Vagina (tissue), 2 donors: ENCODE data around the gene MBD6. TPM values are rescaled to one million over a fixed set of nuclear protein-coding genes. Genes with fewer than 3 reads are reported as not detected.

Experiments
- DNase-seq, 2 donors: peaks; one replicate each; pipeline ENCODE4 v3.0.0-alpha.2; 2017; ENCODE audit errors: extremely low spot score in 2 of 2
- H3K27ac ChIP-seq: fragments of 200-600 bp; sonication (generic); one replicate; pipeline ENCODE4 v1.5.1; 2019
- H3K27me3 ChIP-seq: fragments of 200-600 bp; sonication (generic); one replicate; pipeline ENCODE4 v1.5.1; 2019
- H3K36me3 ChIP-seq, 2 donors: fragments of 200-600 bp; sonication (generic); one replicate each; pipeline ENCODE4 v1.5.1; 2017 to 2019
- H3K4me1 ChIP-seq: fragments of 200-600 bp; sonication (generic); one replicate; pipeline ENCODE4 v1.5.1; 2019
- H3K4me3 ChIP-seq, 2 donors: fragments of 200-600 bp; sonication (generic); 1 replicate in 1 of 2; 2 replicates in 1 of 2; pipeline ENCODE4 v1.5.1; 2016 to 2019
- H3K9me3 ChIP-seq: fragments of 200-600 bp; sonication (generic); one replicate; pipeline ENCODE4 v1.5.1; 2019
- POLR2A ChIP-seq, 2 donors: fragments of 450-650 bp; IDR thresholded peaks; one replicate each; pipeline ENCODE4 v1.6.1; 2017; ENCODE audit warnings: antibody characterized with exemption in 2 of 2, mild to moderate bottlenecking in 2 of 2, moderate library complexity in 2 of 2
- POLR2AphosphoS5 ChIP-seq, 2 donors: sonication (generic); formaldehyde crosslinking; IDR thresholded peaks; one replicate each; pipeline ENCODE4 v1.9.0; 2017; ENCODE audit warnings: antibody characterized with exemption in 2 of 2, mild to moderate bottlenecking in 2 of 2, low read depth in 1 of 2; ENCODE audit not compliant: insufficient read depth in 1 of 2
- intact Hi-C: fragments of 100-400 bp; cut with DNase I; formaldehyde crosslinking; loops from one replicate; pipeline ENCODE4 v1.15.1; 2023
- total RNA-seq: library from RNA; depleted of rRNA; stranded (reverse); fragments of >200 nt; gene quantifications from one replicate; pipeline ENCODE4 v1.2.3, GENCODE V29; 2016
- TF ChIP-seq, protein P1 (sequence below), 3 experiments: fragments of 450-650 bp in 2 of 3; fragments of 200-600 bp in 1 of 3; sonication (generic) in 1 of 3; IDR thresholded peaks; one replicate each; pipeline ENCODE4 v1.5.1; 2017 to 2019; ENCODE audit warnings: antibody characterized with exemption in 3 of 3, mild to moderate bottlenecking in 2 of 3, moderate library complexity in 2 of 3

MBD6 gene
- total RNA-seq, 1 donor from 2014 or later = 26.8 TPM

DNA sequence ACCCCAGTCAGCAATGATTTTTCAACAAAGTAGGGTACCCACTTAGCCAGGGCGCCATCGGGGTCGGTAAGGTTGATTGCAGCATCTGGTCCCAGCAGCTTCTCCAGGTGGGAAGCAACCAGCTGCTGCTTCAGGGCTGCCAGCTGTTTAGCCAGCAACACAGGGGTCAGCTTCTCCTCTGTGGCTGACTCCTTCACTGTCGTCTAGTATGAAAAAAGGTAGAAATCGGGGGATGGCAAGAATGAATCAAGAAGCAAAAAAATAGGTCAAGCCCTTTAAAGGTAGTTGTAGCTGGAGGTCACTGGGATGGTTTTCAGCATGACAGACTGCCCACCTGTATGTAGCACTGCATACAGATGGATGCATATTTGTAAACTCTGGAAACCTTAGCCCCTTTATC lies 11.6 kb downstream of the MBD6 start:
- peaks cover 3 to 79% of the 10 kb centered on the region in 2 donors for H3K36me3 ChIP-seq
- TF ChIP-seq, protein P1, sequence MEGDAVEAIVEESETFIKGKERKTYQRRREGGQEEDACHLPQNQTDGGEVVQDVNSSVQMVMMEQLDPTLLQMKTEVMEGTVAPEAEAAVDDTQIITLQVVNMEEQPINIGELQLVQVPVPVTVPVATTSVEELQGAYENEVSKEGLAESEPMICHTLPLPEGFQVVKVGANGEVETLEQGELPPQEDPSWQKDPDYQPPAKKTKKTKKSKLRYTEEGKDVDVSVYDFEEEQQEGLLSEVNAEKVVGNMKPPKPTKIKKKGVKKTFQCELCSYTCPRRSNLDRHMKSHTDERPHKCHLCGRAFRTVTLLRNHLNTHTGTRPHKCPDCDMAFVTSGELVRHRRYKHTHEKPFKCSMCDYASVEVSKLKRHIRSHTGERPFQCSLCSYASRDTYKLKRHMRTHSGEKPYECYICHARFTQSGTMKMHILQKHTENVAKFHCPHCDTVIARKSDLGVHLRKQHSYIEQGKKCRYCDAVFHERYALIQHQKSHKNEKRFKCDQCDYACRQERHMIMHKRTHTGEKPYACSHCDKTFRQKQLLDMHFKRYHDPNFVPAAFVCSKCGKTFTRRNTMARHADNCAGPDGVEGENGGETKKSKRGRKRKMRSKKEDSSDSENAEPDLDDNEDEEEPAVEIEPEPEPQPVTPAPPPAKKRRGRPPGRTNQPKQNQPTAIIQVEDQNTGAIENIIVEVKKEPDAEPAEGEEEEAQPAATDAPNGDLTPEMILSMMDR (IDR thresholded peaks at IDR 0.05) = no peak
- TF ChIP-seq POLR2A (IDR thresholded peaks at IDR 0.05) = no peak
- no peak for TF ChIP-seq POLR2AphosphoS5 (IDR thresholded peaks at IDR 0.05; ENCODE audit: insufficient read depth in 1 of 2, low read depth in 1 of 2)

DNA sequence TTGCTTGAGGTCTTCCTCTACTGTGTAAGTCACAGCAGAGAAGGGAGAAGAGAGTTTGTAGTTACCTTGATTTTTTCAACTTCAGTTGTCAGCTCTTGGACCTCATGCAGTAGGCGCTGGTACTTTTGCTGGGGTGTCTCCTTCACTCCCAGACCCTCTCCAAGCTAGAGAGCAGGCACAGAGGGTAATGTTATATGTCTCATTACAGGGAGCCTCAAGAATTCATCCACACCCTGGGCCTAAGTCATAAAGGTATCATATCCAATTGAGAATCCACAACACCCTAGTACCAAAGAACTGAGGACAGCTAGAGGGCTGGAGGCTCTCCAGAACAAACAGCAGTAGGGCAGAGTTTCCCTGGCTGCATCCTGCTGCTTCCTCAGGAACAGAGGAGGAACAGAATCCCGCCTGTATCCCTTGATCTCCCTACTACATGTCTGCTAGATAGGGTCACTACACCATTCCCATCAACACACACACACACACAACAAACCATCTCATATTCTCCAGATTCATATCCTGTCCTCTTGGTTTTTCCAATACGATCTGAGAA lies 12.4 kb downstream of the MBD6 start:
- H3K27me3 ChIP-seq = no peaks in the 10 kb centered on the region
- no peak for TF ChIP-seq POLR2AphosphoS5 (IDR thresholded peaks at IDR 0.05; ENCODE audit: insufficient read depth in 1 of 2, low read depth in 1 of 2)
- TF ChIP-seq POLR2A (IDR thresholded peaks at IDR 0.05) = no peak
- TF ChIP-seq, protein P1 (IDR thresholded peaks at IDR 0.05) = no peak

More for the DNA sequence above, 11.6 kb downstream of the MBD6 start:
- H3K9me3 ChIP-seq = no peaks in the 10 kb centered on the region
- no peak overlapping the region for H3K4me3 ChIP-seq
- no peak overlapping the region for H3K27ac ChIP-seq
- DNase-seq = no peak
- H3K4me1 ChIP-seq = peaks cover 7% of the 10 kb centered on the region
- H3K27me3 ChIP-seq = no peaks in the 10 kb centered on the region
- intact Hi-C loops = no loop called here

DNA sequence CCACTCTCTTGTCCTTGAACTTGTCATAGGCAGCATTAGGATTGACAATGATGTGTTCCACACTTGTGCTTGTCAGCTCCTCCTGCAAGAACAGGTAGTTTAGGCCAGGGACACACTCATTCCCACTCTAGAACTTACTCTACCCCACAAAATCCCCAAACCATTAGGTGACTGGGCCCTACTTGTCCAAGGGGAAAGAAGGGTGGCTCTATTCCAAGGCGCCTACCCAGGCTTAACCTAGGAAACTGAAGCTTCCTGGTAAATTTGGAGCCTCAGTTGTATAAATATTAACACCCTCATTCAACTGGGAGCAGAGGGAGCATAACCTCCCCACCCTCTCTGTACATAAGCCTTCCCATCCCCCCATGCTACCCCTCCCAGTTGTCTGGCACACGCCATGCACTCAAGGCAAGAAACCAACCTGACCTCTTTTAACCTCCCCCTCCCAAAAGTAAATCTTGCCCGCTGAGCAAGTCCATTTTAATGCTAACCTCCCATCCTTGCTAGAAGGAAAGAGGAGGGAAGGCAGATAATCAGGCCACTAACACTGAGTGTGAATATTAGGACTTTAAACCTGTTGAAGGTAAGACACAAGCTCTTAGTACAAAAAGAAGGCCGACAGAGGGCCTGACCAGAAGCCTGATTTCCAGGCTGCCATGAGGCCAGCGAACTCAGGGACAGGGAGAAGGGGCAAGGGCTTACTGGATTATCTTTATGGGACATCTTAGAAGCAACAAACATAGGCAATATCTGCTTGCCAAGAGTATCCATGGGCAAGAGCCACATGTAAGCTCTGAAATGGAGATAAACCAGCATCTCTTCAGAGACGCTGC lies 13.4 kb downstream of the MBD6 start:
- DNase-seq = no peak
- H3K36me3 ChIP-seq = peaks cover 3 to 65% of the 10 kb centered on the region in 2 donors
- H3K9me3 ChIP-seq = no peaks in the 10 kb centered on the region
- H3K27me3 ChIP-seq = no peaks in the 10 kb centered on the region
- H3K4me3 ChIP-seq = no peak overlapping the region
- no peaks in the 10 kb centered on the region for H3K4me1 ChIP-seq
- intact Hi-C loops = no loop called here
- no peak overlapping the region for H3K27ac ChIP-seq
- TF ChIP-seq POLR2AphosphoS5 (IDR thresholded peaks at IDR 0.05; ENCODE audit: insufficient read depth in 1 of 2, low read depth in 1 of 2) (no peak), POLR2A (IDR thresholded peaks at IDR 0.05) (no peak)
- TF ChIP-seq, protein P1 (IDR thresholded peaks at IDR 0.05) = no peak

More for the DNA sequence above, 12.4 kb downstream of the MBD6 start:
- Histone ChIP-seq H3K36me3 (peaks cover 3 to 72% of the 10 kb centered on the region in 2 donors), H3K4me3 (no peak overlapping the region), H3K9me3 (no peaks in the 10 kb centered on the region), H3K27ac (no peak overlapping the region), H3K4me1 (no peaks in the 10 kb centered on the region)
- no peak for DNase-seq
- intact Hi-C loops = no loop called here

DNA sequence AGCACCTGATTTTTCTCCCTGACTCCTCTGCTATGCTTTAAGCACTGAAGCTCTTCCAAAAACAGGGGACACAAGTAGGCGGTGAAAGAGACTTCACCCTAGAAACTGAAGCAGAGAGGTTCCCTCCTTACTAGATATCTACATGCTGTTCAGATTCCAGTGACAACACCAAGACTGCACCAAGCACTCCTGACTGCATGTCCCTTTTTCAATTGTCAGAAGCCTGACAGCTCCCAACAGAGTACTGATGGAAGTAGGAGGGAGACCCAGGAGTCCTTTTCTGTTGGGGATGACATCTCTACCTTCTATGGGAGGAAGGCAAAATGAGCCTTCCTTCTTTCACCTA lies 13.9 kb downstream of the MBD6 start:
- Histone ChIP-seq H3K36me3 (peaks cover 0 to 64% of the 10 kb centered on the region in 2 donors), H3K27ac (no peak overlapping the region), H3K4me1 (no peaks in the 10 kb centered on the region), H3K4me3 (no peak overlapping the region), H3K9me3 (no peaks in the 10 kb centered on the region), H3K27me3 (no peaks in the 10 kb centered on the region)
- DNase-seq = no peak
- intact Hi-C loops = no loop called here
- no peak for TF ChIP-seq POLR2AphosphoS5 (IDR thresholded peaks at IDR 0.05; ENCODE audit: insufficient read depth in 1 of 2, low read depth in 1 of 2)
- no peak for TF ChIP-seq POLR2A (IDR thresholded peaks at IDR 0.05)
- TF ChIP-seq, protein P1 (IDR thresholded peaks at IDR 0.05) = no peak
